Activated naive CD4-positive, alpha-beta T cell (primary cell): ENCODE data around the gene ZNRF3.

Experiments
- DNase-seq, 4 experiments: peaks; one replicate each; lab custom pipeline; 2025; lab: John Stamatoyannopoulos, UW

The ZNRF3 gene

GRCh38 chr22:29011240-29012100, 128.1 kb downstream of the ZNRF3 start:
- no peak for DNase-seq

GRCh38 chr22:29012101-29012433, 128.7 kb downstream of the ZNRF3 start:
- no peak for DNase-seq

- no peak for DNase-seq
These were observed 129.6 kb downstream of the ZNRF3 start for GRCh38 chr22:29012952-29013351.

- no peak for DNase-seq
These were observed 130.9 kb downstream of the ZNRF3 start for GRCh38 chr22:29014293-29014692.

- no peak for DNase-seq
These were observed 131.4 kb downstream of the ZNRF3 start for GRCh38 chr22:29014773-29015172.

- DNase-seq: no peak
These were observed 132.9 kb downstream of the ZNRF3 start for GRCh38 chr22:29016067-29016938.

GRCh38 chr22:29018293-29019189, 135.2 kb downstream of the ZNRF3 start:
- DNase-seq: no peak

- DNase-seq: no peak
These were observed 138.9 kb downstream of the ZNRF3 start for GRCh38 chr22:29022101-29022817.

- DNase-seq: no peak
These were observed 139.9 kb downstream of the ZNRF3 start for GRCh38 chr22:29023172-29023796.

GRCh38 chr22:29026579-29026978, 143.2 kb downstream of the ZNRF3 start:
- no peak for DNase-seq

GRCh38 chr22:29028468-29028867, 145.1 kb downstream of the ZNRF3 start:
- no peak for DNase-seq

GRCh38 chr22:29029202-29030000, 146.0 kb downstream of the ZNRF3 start:
- DNase-seq: no peak

- no peak for DNase-seq
These were observed 146.7 kb downstream of the ZNRF3 start for GRCh38 chr22:29030016-29030617.

GRCh38 chr22:29030618-29031226, 147.3 kb downstream of the ZNRF3 start:
- no peak for DNase-seq

- DNase-seq: no peak
These were observed 148.0 kb downstream of the ZNRF3 start for GRCh38 chr22:29031227-29032011.

- no peak for DNase-seq
These were observed 148.7 kb downstream of the ZNRF3 start for GRCh38 chr22:29032014-29032475.

GRCh38 chr22:29032584-29032983, 149.2 kb downstream of the ZNRF3 start:
- DNase-seq: no peak

GRCh38 chr22:29037340-29037932, 154.1 kb downstream of the ZNRF3 start:
- no peak for DNase-seq
